GM21360 (cell line): ENCODE measurements around the gene BASP1.
"Not testable (repeated sequence)": the region's sequence is repeated elsewhere in the genome, so short reads cannot be mapped to it uniquely, and the experiment has no call there.

ENCODE experiments used
- ATAC-seq: cut with Tn5 transposase; IDR thresholded peaks from one replicate; pipeline ENCODE4 v1.9.1; 2021; ENCODE audit warnings: mild to moderate bottlenecking, moderate library complexity; ENCODE audit not compliant: unreplicated experiment

Gene BASP1

GRCh38 chr5:17249029-17249634 is 31.7 kb downstream of the BASP1 start:
- no peak for ATAC-seq

DNA sequence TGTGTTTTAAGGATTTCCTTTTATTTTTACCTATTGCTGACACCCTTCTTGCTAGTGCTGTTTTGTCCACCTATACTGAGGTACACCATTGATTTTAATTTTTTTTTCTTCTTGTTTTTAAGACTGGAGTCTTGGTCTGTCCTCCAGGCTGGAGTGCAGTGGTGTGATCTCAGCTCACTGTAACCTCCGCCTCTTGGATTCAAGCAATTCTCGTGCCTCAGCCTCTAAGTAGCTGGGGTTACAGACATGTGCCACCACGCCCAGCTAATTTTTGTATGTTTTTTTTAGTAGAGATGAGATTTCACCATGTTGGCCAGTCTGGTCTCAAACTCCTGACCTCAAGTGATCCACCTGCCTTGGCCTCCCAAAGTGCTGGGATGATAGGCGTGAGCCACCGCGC is 32.4 kb downstream of the BASP1 start:
- ATAC-seq, result not testable (repeated sequence)

DNA sequence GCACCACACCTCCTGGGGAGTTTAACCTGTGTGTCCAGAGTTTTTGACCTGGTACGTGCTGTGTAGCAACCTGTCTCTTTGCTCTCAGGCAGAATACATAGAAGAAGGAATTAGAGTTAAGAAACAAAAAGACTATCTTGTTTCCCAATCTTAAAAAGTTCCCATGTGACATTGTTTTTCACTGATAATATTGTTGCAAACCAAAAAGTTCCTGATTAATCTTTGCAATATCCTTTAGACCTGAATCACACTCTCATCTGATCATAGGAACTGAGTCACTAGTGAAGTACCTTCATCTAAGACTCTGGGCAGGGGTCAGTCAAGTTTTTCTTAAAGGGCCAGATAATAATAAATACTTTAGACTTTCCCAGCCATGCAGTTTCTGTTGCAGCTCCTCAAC is 35.1 kb downstream of the BASP1 start:
- ATAC-seq, result no peak

DNA sequence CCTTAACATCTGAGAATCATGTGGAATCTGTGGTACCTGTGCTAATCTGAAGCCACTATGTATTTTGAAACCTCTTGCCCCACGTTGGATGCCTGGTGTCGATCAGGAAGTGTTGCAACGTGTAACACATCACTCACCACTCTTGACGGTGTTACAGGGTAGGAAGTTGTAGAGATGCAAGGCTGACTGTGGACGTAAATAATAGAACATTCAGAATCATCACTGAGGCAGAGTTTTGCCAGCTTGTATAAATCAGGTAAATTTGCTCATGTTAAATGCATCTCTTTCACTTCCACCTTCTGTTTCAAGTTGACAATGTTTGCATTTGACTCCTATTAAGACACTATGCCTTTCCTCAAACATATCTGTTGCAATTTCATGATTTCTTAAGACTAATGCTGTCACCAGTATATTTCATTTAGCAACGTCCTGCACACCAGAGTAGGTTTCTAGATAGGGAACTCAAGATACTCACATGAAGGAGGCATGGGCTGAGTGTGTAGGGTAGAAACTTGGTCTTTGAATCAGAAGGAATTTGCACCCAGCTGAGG is 38.1 kb downstream of the BASP1 start:
- ATAC-seq, result peak; percentile 56

- no peak for ATAC-seq
Measured at GRCh38 chr5:17256171-17256570, 38.7 kb downstream of the BASP1 start.

- no peak for ATAC-seq
Measured at GRCh38 chr5:17256839-17257238, 39.4 kb downstream of the BASP1 start.

GRCh38 chr5:17257705-17258273 is 40.4 kb downstream of the BASP1 start:
- peak; percentile 78 for ATAC-seq

DNA sequence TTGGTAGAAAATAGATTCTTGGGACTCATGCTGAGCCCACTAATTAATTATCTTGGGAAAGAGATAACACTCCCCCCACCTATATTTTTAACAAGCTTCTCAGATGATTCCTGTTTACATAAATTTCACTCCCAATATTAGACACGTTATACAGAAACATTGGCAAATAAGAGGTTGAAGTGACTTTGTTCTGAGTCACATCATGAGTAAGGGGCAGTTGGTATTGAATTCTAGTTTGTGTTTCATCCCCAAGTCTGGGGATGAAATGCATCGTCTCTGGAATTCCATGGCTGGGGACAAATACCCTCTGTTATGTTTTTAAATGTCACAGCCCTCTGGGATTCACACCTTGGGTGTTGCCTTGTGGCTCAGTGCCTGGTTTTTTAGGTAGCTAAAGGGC is 41.0 kb downstream of the BASP1 start:
- ATAC-seq, result no peak

- not testable (repeated sequence) for ATAC-seq
Measured at GRCh38 chr5:17259012-17259411, 41.6 kb downstream of the BASP1 start.

- ATAC-seq, result no peak
Measured at GRCh38 chr5:17259630-17260257, 42.3 kb downstream of the BASP1 start.

- ATAC-seq, result no peak
Measured at GRCh38 chr5:17260549-17260948, 43.1 kb downstream of the BASP1 start.

- no peak for ATAC-seq
Measured at GRCh38 chr5:17261075-17261474, 43.6 kb downstream of the BASP1 start.

GRCh38 chr5:17265041-17265440 is 47.6 kb downstream of the BASP1 start:
- no peak for ATAC-seq

DNA sequence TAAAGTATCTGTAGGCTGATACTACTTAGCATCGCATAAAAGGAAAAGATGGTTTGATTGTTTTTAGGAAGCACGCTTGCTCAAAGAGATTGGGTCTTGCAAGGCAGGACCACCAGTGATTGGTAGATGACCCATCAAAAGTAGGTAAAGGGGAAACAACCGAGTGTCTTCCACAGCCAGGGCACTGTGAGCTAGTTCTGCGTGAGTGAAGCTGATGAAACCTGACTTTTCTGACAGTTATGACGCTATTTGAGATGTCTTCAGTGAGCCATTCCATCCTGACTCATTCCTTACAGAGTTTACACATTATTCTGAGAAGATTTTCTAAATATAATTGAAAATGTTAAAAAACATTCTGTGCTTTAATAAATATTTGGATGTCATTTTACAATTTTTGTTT is 49.7 kb downstream of the BASP1 start:
- peak; percentile 78 for ATAC-seq

DNA sequence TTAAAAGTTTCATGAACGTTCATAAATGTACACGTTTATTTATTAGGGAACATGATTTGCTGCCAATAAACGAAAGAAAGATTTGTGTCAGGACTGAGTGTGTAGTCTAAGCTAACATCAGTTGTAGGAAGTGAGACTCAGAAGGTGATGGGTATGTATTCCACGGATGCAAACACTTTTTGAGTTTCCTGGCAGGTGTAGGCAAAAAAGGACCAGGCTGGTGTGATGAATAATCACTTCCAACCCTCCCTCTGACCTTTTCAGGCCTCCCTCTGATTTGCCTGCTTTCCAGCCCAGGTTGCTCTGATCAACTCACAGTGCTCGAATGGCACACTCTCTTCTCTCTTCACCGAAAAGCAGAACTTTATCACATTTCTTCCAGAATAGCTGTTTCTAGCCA is 51.8 kb downstream of the BASP1 start:
- peak; percentile 58 for ATAC-seq

DNA sequence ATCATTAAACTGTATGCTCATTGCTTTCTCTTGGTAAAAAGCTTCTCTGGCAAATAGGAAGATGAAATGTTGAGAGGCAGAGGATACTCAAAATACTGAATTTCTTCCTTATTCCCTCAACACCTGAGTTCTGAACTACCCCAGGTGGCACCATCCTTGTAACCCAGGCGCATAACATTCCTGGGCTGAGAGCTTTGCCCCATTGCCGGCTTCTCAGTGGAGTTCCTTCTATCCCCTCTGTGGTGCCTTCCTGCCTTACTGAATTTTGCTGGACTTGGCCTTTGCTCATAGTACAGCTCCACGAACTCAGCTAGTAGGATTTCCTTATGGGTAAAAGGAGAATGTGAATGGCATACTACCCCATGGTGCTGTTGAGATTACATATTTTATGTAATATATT is 54.7 kb downstream of the BASP1 start:
- ATAC-seq, result no peak

DNA sequence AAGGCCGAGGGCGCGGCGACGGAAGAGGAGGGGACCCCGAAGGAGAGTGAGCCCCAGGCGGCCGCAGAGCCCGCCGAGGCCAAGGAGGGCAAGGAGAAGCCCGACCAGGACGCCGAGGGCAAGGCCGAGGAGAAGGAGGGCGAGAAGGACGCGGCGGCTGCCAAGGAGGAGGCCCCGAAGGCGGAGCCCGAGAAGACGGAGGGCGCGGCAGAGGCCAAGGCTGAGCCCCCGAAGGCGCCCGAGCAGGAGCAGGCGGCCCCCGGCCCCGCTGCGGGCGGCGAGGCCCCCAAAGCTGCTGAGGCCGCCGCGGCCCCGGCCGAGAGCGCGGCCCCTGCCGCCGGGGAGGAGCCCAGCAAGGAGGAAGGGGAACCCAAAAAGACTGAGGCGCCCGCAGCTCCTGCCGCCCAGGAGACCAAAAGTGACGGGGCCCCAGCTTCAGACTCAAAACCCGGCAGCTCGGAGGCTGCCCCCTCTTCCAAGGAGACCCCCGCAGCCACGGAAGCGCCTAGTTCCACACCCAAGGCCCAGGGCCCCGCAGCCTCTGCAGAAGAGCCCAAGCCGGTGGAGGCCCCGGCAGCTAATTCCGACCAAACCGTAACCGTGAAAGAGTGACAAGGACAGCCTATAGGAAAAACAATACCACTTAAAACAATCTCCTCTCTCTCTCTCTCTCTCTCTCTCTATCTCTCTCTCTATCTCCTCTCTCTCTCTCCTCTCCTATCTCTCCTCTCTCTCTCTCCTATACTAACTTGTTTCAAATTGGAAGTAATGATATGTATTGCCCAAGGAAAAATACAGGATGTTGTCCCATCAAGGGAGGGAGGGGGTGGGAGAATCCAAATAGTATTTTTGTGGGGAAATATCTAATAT is 58.1 kb downstream of the BASP1 start:
- no peak for ATAC-seq

DNA sequence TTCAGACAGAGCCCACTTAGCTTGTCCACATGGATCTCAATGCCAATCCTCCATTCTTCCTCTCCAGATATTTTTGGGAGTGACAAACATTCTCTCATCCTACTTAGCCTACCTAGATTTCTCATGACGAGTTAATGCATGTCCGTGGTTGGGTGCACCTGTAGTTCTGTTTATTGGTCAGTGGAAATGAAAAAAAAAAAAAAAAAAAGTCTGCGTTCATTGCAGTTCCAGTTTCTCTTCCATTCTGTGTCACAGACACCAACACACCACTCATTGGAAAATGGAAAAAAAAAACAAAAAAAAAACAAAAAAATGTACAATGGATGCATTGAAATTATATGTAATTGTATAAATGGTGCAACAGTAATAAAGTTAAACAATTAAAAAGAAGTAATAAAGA is 59.0 kb downstream of the BASP1 start:
- peak; percentile 45 for ATAC-seq

GRCh38 chr5:17277907-17278306 is 60.5 kb downstream of the BASP1 start:
- no peak for ATAC-seq

DNA sequence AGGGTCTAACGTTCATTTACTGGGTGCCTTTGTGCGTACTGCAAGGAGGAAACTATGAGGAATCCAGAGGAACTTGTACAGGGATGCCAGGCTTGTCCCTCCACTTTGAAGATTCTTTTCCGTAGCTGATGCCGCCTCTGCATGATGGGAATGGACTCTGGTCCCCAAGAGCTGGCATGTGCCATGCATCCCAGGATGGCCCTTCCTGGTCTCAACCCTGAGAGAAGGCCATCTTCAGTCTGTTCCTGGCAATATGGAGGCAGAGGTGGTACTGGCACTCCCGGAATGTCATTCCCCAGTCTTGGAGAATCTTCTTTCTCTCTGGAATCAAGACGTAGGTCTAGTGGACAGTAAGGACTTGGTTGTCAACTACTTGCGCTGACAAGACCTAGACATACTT is 61.5 kb downstream of the BASP1 start:
- ATAC-seq, result no peak

DNA sequence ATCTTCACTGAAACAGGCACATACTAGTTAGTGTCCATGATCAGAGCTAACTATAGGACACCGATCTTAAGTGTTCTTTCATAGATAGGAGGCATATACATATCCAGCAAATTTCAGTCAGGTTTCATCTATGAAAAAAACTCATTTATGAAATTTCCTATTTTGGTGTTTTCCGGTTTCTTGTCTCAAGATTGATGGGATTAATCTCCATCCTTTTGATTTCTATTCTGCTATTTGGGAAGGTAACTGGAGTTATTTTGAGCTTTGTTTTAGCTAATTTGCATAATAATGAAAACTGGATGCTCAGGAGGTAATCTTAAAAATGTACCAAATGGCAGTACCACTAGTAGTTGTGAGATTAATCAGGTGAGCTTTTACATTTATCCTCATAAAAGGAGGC is 62.1 kb downstream of the BASP1 start:
- ATAC-seq, result no peak
